C4-2B (cell line): ENCODE data around the gene ACSF3.

Experiments
- H3K27ac ChIP-seq: fragments of 450-650 bp; 2 replicates; pipeline ENCODE4 v1.5.1; 2017
- ZFX ChIP-seq: fragments of 450-650 bp; IDR thresholded peaks from 2 replicates; pipeline ENCODE4 v1.6.1; 2017
- TF ChIP-seq, protein P1 (sequence below): fragments of 450-650 bp; conservative IDR thresholded peaks from 2 replicates; pipeline ENCODE4 v1.5.1; 2017; ENCODE audit warnings: mild to moderate bottlenecking

ACSF3 gene

DNA sequence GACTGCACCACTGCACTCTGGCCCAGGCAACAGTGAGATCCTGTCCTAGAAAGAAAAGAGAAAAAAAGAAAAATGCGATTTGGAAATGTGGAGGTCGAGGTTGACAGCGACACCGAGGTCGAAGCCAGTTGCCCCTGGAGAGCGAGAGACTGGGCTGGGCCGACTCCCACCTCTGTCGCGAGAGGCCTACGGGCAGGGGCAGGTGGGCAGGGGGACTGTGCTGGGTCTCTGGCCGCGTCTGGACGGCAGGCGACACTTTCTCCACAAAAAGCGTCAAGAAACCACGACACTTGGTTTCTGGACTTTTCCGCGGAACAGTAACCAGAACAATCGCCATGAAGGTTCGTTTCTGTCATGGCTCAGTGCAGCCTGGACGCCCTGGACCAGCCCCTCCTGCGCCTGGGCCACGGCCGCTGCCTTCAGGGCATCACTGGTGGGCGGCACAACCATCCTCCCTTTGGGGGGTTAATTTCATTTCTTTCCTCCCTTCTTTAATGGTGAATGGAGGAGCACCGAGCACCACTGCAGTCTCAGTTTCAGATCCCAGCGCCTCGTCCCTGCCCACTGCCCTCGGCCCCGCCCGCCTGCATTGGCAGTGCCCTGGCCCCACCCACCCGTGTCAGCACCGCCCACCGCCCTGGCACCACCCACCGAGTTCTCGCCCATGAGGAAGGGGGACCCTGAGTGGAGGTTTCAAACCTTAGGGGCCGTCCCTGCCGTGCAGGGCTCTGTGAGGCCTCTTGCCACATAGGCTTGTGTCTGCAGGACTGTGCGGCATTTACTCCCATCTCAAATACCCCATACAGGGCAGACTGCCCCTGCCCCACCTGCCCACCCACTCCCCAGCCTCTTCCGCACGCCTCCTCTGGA lies 59.4 kb downstream of the ACSF3 start:
- peak overlapping the region; percentile 77 for H3K27ac ChIP-seq
- no peak for TF ChIP-seq ZFX
- TF ChIP-seq, protein P1, sequence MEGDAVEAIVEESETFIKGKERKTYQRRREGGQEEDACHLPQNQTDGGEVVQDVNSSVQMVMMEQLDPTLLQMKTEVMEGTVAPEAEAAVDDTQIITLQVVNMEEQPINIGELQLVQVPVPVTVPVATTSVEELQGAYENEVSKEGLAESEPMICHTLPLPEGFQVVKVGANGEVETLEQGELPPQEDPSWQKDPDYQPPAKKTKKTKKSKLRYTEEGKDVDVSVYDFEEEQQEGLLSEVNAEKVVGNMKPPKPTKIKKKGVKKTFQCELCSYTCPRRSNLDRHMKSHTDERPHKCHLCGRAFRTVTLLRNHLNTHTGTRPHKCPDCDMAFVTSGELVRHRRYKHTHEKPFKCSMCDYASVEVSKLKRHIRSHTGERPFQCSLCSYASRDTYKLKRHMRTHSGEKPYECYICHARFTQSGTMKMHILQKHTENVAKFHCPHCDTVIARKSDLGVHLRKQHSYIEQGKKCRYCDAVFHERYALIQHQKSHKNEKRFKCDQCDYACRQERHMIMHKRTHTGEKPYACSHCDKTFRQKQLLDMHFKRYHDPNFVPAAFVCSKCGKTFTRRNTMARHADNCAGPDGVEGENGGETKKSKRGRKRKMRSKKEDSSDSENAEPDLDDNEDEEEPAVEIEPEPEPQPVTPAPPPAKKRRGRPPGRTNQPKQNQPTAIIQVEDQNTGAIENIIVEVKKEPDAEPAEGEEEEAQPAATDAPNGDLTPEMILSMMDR = no peak

DNA sequence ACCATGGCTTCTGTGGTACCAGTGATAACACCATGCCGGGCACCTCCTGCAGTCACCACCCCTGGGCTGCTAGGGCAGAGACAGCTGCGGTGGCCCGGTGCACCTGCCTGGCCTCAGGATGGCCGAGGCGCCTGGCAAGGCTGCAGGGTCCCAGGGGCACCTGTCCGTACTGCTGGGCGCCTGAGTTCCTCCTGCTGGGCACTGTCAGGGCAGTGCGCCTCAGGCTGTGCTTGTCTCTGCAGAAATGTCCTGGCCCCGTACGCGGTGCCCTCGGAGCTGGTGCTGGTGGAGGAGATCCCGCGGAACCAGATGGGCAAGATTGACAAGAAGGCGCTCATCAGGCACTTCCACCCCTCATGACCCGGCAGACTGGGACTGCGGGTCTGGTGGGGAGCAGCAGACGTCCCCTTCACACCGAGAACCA lies 60.2 kb downstream of the ACSF3 start:
- peak overlapping the region; percentile 77 for H3K27ac ChIP-seq
- TF ChIP-seq, protein P1 = no peak
- TF ChIP-seq ZFX = peak; percentile 21; the same call in 1 of the 2 replicates

DNA sequence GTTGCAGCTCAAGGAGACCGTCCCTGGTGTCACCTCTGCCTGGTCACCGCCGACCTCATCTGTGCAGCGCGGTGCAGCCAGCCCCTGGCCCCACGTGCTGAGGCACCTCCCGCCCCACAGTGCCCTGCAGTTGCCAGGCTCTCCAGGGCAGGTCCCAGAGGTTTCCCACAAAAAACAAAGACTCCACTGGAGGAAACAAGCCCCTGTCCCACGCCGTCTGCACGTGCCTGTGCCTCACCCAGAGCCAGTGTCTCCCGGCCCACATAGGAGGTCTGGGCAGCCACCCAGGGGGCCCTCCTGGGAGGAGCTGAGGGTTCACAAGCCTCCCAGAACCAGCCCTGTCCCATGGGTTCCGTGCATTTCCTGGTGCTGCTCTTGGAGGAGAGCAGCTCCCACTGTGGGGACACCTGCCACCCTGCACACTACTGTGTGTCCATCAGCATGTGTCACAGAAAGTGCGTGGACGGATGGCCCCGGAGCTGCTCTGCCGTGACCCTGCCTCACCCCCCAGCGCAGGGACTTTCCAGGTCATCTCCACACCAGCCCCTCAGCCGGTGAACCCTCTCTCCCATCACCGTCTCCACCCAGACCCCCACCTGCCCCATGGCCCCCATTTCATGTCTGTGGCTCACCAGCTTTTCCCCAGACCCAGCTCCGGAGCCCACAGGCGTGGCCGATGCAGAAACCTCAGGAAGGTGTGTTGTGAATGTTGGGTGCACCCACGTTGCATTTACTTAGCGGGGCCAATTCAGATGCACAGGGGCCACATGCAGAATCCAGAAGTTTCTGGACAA lies 60.9 kb downstream of the ACSF3 start:
- TF ChIP-seq, protein P1 = no peak
- no peak for TF ChIP-seq ZFX
- H3K27ac ChIP-seq = peak overlapping the region; percentile 77

DNA sequence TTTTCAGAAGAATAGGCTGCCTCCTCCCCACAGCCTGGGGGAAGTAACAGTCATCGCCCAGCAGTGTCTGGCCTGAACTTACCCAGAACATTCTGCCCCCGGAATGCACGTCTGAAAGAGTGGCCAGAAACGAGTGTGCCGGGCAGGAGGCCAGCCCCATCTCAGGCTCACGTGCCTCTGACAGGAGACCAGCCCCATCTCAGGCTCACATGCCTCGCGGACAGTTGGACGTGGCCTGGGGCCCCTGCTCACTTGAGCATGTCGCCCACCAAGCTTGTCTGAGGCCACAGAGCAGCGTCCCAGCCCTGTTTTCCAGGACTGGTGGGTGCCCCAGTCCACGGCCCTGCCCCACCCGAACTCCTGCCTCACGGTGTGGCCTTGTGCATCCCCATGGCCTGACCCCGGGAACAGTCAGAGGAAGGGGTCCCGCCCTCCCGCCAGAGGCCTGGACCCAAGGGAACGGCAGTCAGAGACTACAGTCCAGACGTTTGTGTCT lies 61.6 kb downstream of the ACSF3 start:
- H3K27ac ChIP-seq = no peak overlapping the region; the same call in 1 of the 2 replicates
- no peak for TF ChIP-seq ZFX
- TF ChIP-seq, protein P1 = no peak

DNA sequence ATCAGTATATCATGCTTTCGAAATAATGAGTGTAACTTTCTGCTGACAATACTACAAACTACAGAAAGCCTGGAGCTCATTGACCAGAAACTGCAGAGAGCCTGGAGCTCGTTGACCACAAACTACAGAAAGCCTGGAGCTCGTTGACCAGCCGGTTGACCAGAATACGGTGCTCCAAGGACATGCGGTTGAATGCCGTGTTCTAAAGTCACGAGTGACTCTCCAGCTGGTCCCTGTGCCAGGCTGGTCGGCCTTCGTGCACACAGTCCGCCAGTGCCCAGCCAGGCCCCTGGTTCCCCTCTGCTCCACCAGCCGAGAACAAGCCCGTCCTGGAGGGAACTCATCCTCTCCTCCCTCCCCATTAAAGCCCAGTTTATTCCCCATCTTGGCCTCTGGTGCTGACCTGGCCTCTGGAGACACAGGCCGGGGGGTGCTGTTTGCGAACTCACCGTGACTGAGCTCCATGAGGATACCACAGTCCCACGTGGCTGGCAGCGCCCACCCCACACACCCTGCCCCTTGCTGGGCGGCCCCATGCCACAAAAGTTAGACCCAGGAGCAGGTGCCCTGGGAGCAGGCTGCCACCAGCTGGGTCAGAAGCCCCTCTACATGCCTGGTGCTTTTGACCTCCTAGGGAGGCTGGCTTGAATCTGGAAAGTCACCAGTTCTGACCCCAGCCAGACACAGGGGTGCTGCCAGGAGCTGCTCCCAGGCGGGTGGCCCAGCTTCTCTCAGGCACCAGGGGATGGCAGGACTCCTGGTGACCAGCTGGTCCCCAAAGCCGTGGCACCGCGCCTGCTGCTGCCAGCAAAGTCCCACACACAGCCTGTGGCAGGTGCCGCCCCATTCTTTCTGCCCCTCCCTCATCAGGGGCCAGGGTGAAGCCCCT lies 62.4 kb downstream of the ACSF3 start:
- no peak overlapping the region for H3K27ac ChIP-seq
- TF ChIP-seq, protein P1 = no peak
- TF ChIP-seq ZFX = no peak

DNA sequence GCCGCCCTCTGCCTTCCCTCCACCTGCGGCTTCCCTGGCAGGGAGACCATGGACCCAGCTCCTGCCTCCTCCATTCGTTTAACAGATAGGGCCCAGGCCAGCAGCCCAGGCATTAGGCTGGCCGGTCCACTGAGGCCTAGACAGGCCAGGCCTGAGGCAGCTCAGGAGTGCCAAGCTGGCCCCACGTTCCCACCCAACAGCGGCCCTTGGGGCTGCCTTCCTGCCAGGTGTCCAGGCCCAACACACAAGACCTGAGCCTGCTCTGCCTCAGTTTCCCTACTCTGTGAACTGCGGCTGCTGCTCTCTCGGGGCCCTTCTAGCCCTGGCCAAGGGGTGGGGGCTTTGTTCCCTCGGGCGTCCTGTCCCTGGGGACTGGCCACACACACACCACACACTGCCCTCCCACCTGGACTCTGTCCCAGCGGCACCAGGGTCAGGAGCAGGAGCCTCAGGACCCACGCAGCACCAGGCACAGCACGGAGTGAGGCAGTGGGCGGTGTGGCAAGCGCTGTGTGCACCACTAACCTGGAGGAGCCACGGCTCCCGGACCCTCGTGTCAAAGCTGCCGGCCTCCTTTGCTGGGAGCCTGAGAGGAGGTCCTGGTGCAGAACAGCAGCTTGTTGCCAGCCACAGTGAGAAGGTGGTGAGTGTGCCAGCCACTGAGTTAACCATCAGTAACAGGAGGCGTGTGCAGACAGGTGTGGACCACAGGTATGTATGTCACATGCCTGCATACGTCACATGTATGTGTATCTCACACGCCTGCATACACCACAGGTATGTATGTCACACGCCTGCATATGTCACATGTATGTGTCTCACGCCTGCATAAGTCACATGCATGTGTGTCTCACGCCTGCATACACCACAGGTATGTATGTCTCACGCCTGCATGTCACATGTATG lies 63.3 kb downstream of the ACSF3 start:
- TF ChIP-seq, protein P1 = no peak
- TF ChIP-seq ZFX = no peak
- no peak overlapping the region for H3K27ac ChIP-seq
